PC-9 (cell line): Measurements from ENCODE around the gene TAAR5. TPM values are rescaled to one million over a fixed set of nuclear protein-coding genes. Genes with fewer than 3 reads are reported as not detected.

ENCODE experiments used
- BruUV-seq: library from RNA; stranded (reverse); fragments of 400-500 nt; replicated peaks from 2 replicates; lab custom pipeline; 2021; lab: Mats Ljungman, UMichigan
- CTCF ChIA-PET: fragments of 300-600 bp; sonication (Branson Sonifier 250); formaldehyde crosslinking; loops from one replicate; lab custom pipeline; 2022; ENCODE audit warnings: antibody characterized with exemption; lab: Charles Lee
- POLR2A ChIA-PET: fragments of 300-600 bp; sonication (Branson Sonifier 250); formaldehyde crosslinking; loops from one replicate; lab custom pipeline; 2022; ENCODE audit warnings: antibody characterized with exemption; ENCODE audit not compliant: unreplicated experiment; lab: Charles Lee
- DNase-seq, 2 experiments: peaks; one replicate each; pipeline versions ENCODE4 v3.0.0 to v3.0.0-alpha.2; 2015 to 2022; ENCODE audit warnings: mixed read lengths in 1 of 2
- H2AFZ ChIP-seq: fragments of 200-600 bp; sonication (generic); 2 replicates; pipeline ENCODE4 v1.8.1; 2017; ENCODE audit warnings: antibody characterized with exemption
- H3F3A ChIP-seq: fragments of 200-600 bp; sonication (generic); 2 replicates; pipeline ENCODE4 v1.8.1; 2017; ENCODE audit warnings: antibody characterized with exemption, mild to moderate bottlenecking, low read depth; ENCODE audit not compliant: insufficient read depth
- H3K27ac ChIP-seq: fragments of 200-600 bp; sonication (generic); 2 replicates; pipeline ENCODE4 v1.6.1; 2016; ENCODE audit warnings: mixed run types
- H3K27me3 ChIP-seq: fragments of 200-600 bp; sonication (generic); 2 replicates; pipeline ENCODE4 v1.6.1; 2016; ENCODE audit warnings: low read depth, mixed run types; ENCODE audit not compliant: insufficient read depth
- H3K36me3 ChIP-seq: fragments of 200-600 bp; sonication (generic); 2 replicates; pipeline ENCODE4 v1.6.1; 2016; ENCODE audit warnings: low read depth, mixed run types
- H3K4me1 ChIP-seq: fragments of 200-600 bp; sonication (generic); replicated peaks from 2 replicates; pipeline ENCODE4 v1.6.1; 2016; ENCODE audit warnings: mixed run types; ENCODE audit not compliant: insufficient read depth
- H3K4me2 ChIP-seq: fragments of 200-600 bp; sonication (generic); 2 replicates; pipeline ENCODE4 v1.6.1; 2017; ENCODE audit warnings: mixed run types
- H3K4me3 ChIP-seq: fragments of 200-600 bp; sonication (generic); 2 replicates; pipeline ENCODE4 v1.6.1; 2016; ENCODE audit warnings: mixed run types
- H3K79me2 ChIP-seq: fragments of 200-600 bp; sonication (generic); 2 replicates; pipeline ENCODE4 v1.6.1; 2017; ENCODE audit warnings: low read depth, mixed run types
- H3K9me2 ChIP-seq: fragments of 200-600 bp; sonication (generic); 2 replicates; pipeline ENCODE4 v1.8.1; 2017; ENCODE audit warnings: mild to moderate bottlenecking; ENCODE audit not compliant: insufficient read depth
- H3K9me3 ChIP-seq: fragments of 200-600 bp; sonication (generic); 2 replicates; pipeline ENCODE4 v1.8.1; 2016; ENCODE audit warnings: low read depth; ENCODE audit not compliant: insufficient read depth
- H4K20me1 ChIP-seq: fragments of 200-600 bp; sonication (generic); 2 replicates; pipeline ENCODE4 v1.8.1; 2017; ENCODE audit not compliant: insufficient read depth
- EZH2 ChIP-seq: fragments of 200-600 bp; sonication (generic); IDR thresholded peaks from 2 replicates; pipeline ENCODE4 v1.8.0; 2017; ENCODE audit warnings: antibody characterized with exemption, low read depth
- intact Hi-C: fragments of 100-400 bp; cut with micrococcal nuclease; formaldehyde crosslinking; loops from one replicate; pipeline ENCODE4 v1.10.0; 2022; ENCODE audit not compliant: unreplicated experiment
- total RNA-seq: library from RNA; stranded (reverse); gene quantifications from 2 replicates; pipeline ENCODE4 v1.2.3, GENCODE V29; 2021
- TF ChIP-seq, protein P1 (sequence below): fragments of 200-600 bp; sonication (generic); conservative IDR thresholded peaks from 2 replicates; pipeline ENCODE4 v1.6.1; 2017; ENCODE audit warnings: mixed run types, antibody characterized with exemption, mild to moderate bottlenecking, moderate library complexity

The TAAR5 gene
- total RNA-seq, 1 experiment from 2014 or later = not detected

- no peaks in the 10 kb centered on the region for H3K79me2 ChIP-seq
- no peaks in the 10 kb centered on the region for H3K9me2 ChIP-seq
- BruUV-seq = no TSS peak
- no peak overlapping the region for H3K4me2 ChIP-seq
- no peaks in the 10 kb centered on the region for H3F3A ChIP-seq
- H3K4me3 ChIP-seq = no peak overlapping the region
- H3K9me3 ChIP-seq = 0 out of 2 replicates have a peak, but pooled peaks cover 4% of the 10 kb centered on the region
- no peak overlapping the region for H3K27ac ChIP-seq
- TF ChIP-seq, protein P1, sequence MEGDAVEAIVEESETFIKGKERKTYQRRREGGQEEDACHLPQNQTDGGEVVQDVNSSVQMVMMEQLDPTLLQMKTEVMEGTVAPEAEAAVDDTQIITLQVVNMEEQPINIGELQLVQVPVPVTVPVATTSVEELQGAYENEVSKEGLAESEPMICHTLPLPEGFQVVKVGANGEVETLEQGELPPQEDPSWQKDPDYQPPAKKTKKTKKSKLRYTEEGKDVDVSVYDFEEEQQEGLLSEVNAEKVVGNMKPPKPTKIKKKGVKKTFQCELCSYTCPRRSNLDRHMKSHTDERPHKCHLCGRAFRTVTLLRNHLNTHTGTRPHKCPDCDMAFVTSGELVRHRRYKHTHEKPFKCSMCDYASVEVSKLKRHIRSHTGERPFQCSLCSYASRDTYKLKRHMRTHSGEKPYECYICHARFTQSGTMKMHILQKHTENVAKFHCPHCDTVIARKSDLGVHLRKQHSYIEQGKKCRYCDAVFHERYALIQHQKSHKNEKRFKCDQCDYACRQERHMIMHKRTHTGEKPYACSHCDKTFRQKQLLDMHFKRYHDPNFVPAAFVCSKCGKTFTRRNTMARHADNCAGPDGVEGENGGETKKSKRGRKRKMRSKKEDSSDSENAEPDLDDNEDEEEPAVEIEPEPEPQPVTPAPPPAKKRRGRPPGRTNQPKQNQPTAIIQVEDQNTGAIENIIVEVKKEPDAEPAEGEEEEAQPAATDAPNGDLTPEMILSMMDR = no peak
- TF ChIP-seq EZH2 = no peak
- POLR2A ChIA-PET = no interaction called here
- intact Hi-C loops = no loop called here
- no peaks in the 10 kb centered on the region for H4K20me1 ChIP-seq
- H3K27me3 ChIP-seq = no peaks in the 10 kb centered on the region
- DNase-seq = no peak
- H3K4me1 ChIP-seq = no peaks in the 10 kb centered on the region
- CTCF ChIA-PET = no interaction called here
- no peak overlapping the region for H2AFZ ChIP-seq
- no peaks in the 10 kb centered on the region for H3K36me3 ChIP-seq
Observed at GRCh38 chr6:132551214-132551613, 38.3 kb downstream of the TAAR5 start.

- H4K20me1 ChIP-seq = no peaks in the 10 kb centered on the region
- DNase-seq = no peak
- no peaks in the 10 kb centered on the region for H3K9me2 ChIP-seq
- H3K4me1 ChIP-seq = no peaks in the 10 kb centered on the region
- intact Hi-C loops = no loop called here
- TF ChIP-seq, protein P1 = no peak
- no peak for TF ChIP-seq EZH2
- H3K79me2 ChIP-seq = no peaks in the 10 kb centered on the region
- no peak overlapping the region for H3K4me2 ChIP-seq
- ChIA-PET CTCF (no interaction called here), POLR2A (no interaction called here)
- no peaks in the 10 kb centered on the region for H3K36me3 ChIP-seq
- no peak overlapping the region for H2AFZ ChIP-seq
- BruUV-seq = no TSS peak
- no peak overlapping the region for H3K27ac ChIP-seq
- H3K9me3 ChIP-seq = no peaks in the 10 kb centered on the region
- no peaks in the 10 kb centered on the region for H3K27me3 ChIP-seq
- H3K4me3 ChIP-seq = no peak overlapping the region
- no peaks in the 10 kb centered on the region for H3F3A ChIP-seq
Observed at GRCh38 chr6:132548746-132549463, 40.6 kb downstream of the TAAR5 start.

GRCh38 chr6:132544826-132545225 is 44.7 kb downstream of the TAAR5 start:
- no peaks in the 10 kb centered on the region for H3F3A ChIP-seq
- no peaks in the 10 kb centered on the region for H3K79me2 ChIP-seq
- no peak overlapping the region for H3K4me2 ChIP-seq
- ChIA-PET CTCF (no interaction called here), POLR2A (no interaction called here)
- no peak overlapping the region for H3K4me3 ChIP-seq
- H3K9me3 ChIP-seq = no peaks in the 10 kb centered on the region
- no peaks in the 10 kb centered on the region for H4K20me1 ChIP-seq
- no peak for DNase-seq
- no peaks in the 10 kb centered on the region for H3K9me2 ChIP-seq
- no peaks in the 10 kb centered on the region for H3K27me3 ChIP-seq
- H3K27ac ChIP-seq = no peak overlapping the region
- intact Hi-C loops = no loop called here
- H3K4me1 ChIP-seq = no peaks in the 10 kb centered on the region
- TF ChIP-seq, protein P1 = no peak
- no peak for TF ChIP-seq EZH2
- no peaks in the 10 kb centered on the region for H3K36me3 ChIP-seq
- no TSS peak for BruUV-seq
- H2AFZ ChIP-seq = no peak overlapping the region

Other genes starting within 250 kb of the TAAR5 start
- gene MOXD1, start 188.3 kb downstream of the TAAR5 start, total RNA-seq = 1.0 and 1.3 TPM in 2 replicates
- 33.3 and 40.7 TPM in 2 replicates for gene STX7, start 76.6 kb downstream of the TAAR5 start, total RNA-seq
- gene TAAR9, start 51.5 kb downstream of the TAAR5 start, total RNA-seq = not detected in 2 replicates
- gene TAAR8, start 37.1 kb downstream of the TAAR5 start, total RNA-seq = not detected in 2 replicates
- gene TAAR6, start 19.4 kb downstream of the TAAR5 start, total RNA-seq = not detected in 2 replicates
- gene TAAR2, start 34.5 kb upstream of the TAAR5 start, total RNA-seq = not detected in 2 replicates
- gene TAAR1, start 69.4 kb upstream of the TAAR5 start, total RNA-seq = not detected in 2 replicates
- gene VNN1, start 124.3 kb upstream of the TAAR5 start, total RNA-seq = 0.65 and 1.6 TPM in 2 replicates
- 1.2 TPM in 1 of 2 replicates, not detected in the other for gene VNN2, start 168.2 kb upstream of the TAAR5 start, total RNA-seq
- 18.0 and 20.8 TPM in 2 replicates for gene SLC18B1, start 208.9 kb upstream of the TAAR5 start, total RNA-seq
- 1,228 and 1,296 TPM in 2 replicates for gene RPS12, start 224.8 kb upstream of the TAAR5 start, total RNA-seq